Sigmoid colon (tissue), 7 donors: Measurements from ENCODE around the gene NME2. TPM values are rescaled to one million over a fixed set of nuclear protein-coding genes. Genes with fewer than 3 reads are reported as not detected.
"Not testable (repeated sequence)": the region's sequence is repeated elsewhere in the genome, so short reads cannot be mapped to it uniquely, and the experiment has no call there.

Experiments used
- DNase-seq: peaks from one replicate; pipeline ENCODE4 v3.0.0-alpha.2; 2019
- H3K27ac ChIP-seq, 4 donors: fragments of 200-600 bp; sonication (generic); one replicate each; pipeline ENCODE4 v1.5.1; 2016 to 2019; ENCODE audit warnings: mild to moderate bottlenecking in 1 of 4
- H3K27me3 ChIP-seq, 3 donors: fragments of 200-600 bp; sonication (generic); one replicate each; pipeline ENCODE4 v1.5.1; 2019; ENCODE audit warnings: mild to moderate bottlenecking in 1 of 3
- H3K36me3 ChIP-seq, 4 donors: fragments of 200-600 bp; sonication (generic); one replicate each; pipeline ENCODE4 v1.5.1; 2016 to 2019
- H3K4me1 ChIP-seq, 4 donors: fragments of 200-600 bp; sonication (generic); one replicate each; pipeline ENCODE4 v1.5.1; 2017 to 2019
- H3K4me3 ChIP-seq, 4 donors: fragments of 200-600 bp; sonication (generic); one replicate each; pipeline ENCODE4 v1.5.1; 2017 to 2019; ENCODE audit warnings: mild to moderate bottlenecking in 2 of 4, moderate library complexity in 1 of 4
- H3K9me3 ChIP-seq, 4 donors: fragments of 200-600 bp in 3 of 4; sonication (generic) in 3 of 4; one replicate each; pipeline versions ENCODE4 v1.5.1 to v1.6.1; 2013 to 2019
- EP300 ChIP-seq, 4 donors: sonication (generic); formaldehyde crosslinking; IDR thresholded peaks; one replicate each; pipeline ENCODE4 v1.6.1; 2017; ENCODE audit warnings: antibody characterized with exemption in 4 of 4
- POLR2A ChIP-seq, 2 donors: fragments of 450-650 bp; IDR thresholded peaks; one replicate each; pipeline ENCODE4 v1.6.1; 2016; ENCODE audit warnings: antibody characterized with exemption in 2 of 2, mild to moderate bottlenecking in 2 of 2, moderate library complexity in 2 of 2
- POLR2AphosphoS5 ChIP-seq, 4 donors: sonication (generic); formaldehyde crosslinking; IDR thresholded peaks; one replicate each; pipeline ENCODE4 v1.6.1; 2017; ENCODE audit warnings: antibody characterized with exemption in 4 of 4
- WGBS, 2 donors: extraction: QIAGEN DNeasy Blood & Tissue Kit; methylation state at CpG; one replicate each; pipeline ENCODE4 v1.1.7; 2013; 5-methylcytosine and 5-hydroxymethylcytosine counted together
- intact Hi-C: fragments of 100-400 bp; cut with DNase I; formaldehyde crosslinking; loops from one replicate; pipeline ENCODE4 v1.15.1; 2023
- polyA plus RNA-seq, 3 donors: library from polyadenylated mRNA; stranded (reverse); fragments of 200-250 nt; gene quantifications; one replicate each; pipeline ENCODE4 v1.2.3, GENCODE V29; 2013
- total RNA-seq, 4 donors: library from RNA; depleted of rRNA; stranded (reverse); fragments of >200 nt; gene quantifications; one replicate each; pipeline ENCODE4 v1.1.0, GENCODE V29; 2016
- TF ChIP-seq, protein P1 (sequence below), 4 experiments: fragments of 450-650 bp in 3 of 4; fragments of 200-600 bp in 1 of 4; IDR thresholded peaks; one replicate each; pipeline ENCODE4 v1.5.1; 2016 to 2019; ENCODE audit warnings: antibody characterized with exemption in 4 of 4, mild to moderate bottlenecking in 3 of 4, moderate library complexity in 2 of 4
- donor health status: healthy with polysubstance abuse.
- donor health status: Bipolar disorder and iron deficiency.
- donor health status: healthy.

Gene NME2
- total and polyA plus RNA-seq, 7 donors: 443 to 957 (median 532) TPM

DNA sequence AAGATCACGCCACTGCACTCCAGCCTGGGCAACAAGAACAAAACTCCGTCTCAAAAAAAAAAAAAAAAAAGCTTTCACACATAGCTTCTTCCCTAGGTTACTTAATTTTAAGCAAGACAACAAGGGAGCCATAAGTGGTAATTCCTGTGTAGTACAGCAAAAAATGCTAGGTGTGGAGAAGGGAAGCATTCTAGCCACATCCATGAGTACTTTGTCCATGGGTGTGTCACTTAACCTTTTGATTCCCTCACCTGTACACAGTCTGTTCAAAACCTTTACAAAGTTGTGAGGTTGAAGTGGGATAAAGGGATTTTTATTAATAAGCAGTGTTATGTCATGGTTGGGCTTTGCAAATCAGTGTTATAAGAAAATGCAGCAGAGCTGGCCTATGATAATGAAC, 4.5 kb downstream of the NME2 start:
- peaks cover 0 to 11% (median 9%) of the 10 kb centered on the region in 4 donors for H3K4me1 ChIP-seq
- intact Hi-C loops: no loop called here
- no peak overlapping the region for H3K27ac ChIP-seq
- no peaks in the 10 kb centered on the region for H3K27me3 ChIP-seq
- H3K36me3 ChIP-seq: peaks cover 0 to 54% (median 11%) of the 10 kb centered on the region in 4 donors
- no peak overlapping the region for H3K4me3 ChIP-seq
- 56 to 90% methylated on average over 2 of the region's 2 CpGs for WGBS, 2 donors
- no peak for TF ChIP-seq POLR2AphosphoS5 (IDR thresholded peaks at IDR 0.05)
- TF ChIP-seq EP300 (IDR thresholded peaks at IDR 0.05): no peak
- no peak for TF ChIP-seq POLR2A (IDR thresholded peaks at IDR 0.05)
- TF ChIP-seq, protein P1, sequence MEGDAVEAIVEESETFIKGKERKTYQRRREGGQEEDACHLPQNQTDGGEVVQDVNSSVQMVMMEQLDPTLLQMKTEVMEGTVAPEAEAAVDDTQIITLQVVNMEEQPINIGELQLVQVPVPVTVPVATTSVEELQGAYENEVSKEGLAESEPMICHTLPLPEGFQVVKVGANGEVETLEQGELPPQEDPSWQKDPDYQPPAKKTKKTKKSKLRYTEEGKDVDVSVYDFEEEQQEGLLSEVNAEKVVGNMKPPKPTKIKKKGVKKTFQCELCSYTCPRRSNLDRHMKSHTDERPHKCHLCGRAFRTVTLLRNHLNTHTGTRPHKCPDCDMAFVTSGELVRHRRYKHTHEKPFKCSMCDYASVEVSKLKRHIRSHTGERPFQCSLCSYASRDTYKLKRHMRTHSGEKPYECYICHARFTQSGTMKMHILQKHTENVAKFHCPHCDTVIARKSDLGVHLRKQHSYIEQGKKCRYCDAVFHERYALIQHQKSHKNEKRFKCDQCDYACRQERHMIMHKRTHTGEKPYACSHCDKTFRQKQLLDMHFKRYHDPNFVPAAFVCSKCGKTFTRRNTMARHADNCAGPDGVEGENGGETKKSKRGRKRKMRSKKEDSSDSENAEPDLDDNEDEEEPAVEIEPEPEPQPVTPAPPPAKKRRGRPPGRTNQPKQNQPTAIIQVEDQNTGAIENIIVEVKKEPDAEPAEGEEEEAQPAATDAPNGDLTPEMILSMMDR (IDR thresholded peaks at IDR 0.05): no peak
- H3K9me3 ChIP-seq: no peaks in the 10 kb centered on the region
- DNase-seq: no peak

DNA sequence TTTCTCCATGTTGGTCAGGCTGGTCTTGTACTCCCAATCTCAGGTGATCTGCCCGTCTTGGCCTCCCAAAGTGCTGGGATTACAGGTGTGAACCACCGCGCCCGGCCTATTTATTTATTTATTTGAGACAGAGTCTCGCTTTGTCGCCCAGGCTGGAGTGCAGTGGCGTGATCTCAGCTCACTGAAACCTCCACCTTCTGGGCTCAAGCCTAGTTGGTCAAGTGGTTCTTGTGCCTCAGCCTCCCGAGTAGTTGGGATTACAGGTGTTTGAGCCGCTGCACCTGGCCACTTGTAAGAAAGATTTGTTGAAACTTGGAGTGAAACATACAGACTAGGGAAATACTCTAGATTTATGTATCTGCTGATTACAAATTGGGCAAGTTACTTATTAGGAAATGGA, 5.8 kb downstream of the NME2 start:
- DNase-seq, H3K9me3 ChIP-seq, H3K4me3 ChIP-seq, intact Hi-C loops, H3K27me3 ChIP-seq, H3K27ac ChIP-seq, H3K4me1 ChIP-seq: not testable (repeated sequence)
- peaks cover 0 to 54% (median 11%) of the 10 kb centered on the region in 4 donors for H3K36me3 ChIP-seq
- 86 to 94% methylated on average over 9 of the region's 9 CpGs for WGBS, 2 donors

DNA sequence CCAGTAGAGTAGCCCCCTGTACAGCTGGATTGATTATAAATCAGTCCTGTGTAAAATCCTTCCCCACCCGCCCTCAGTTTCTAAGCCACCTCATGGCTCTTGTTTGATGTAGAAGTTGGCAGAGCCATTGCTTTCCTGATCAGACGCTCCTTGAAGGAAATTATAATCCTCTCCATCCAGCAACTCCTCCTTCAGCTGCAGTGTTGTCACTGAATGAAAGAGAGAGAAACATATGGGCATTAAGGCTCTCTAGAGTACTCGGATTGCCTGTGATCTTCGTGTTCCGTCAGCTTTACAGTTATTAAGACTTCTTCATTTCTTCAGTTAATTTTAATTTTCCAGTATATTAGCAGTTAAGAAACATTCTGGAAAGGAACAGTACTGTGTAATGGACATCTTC, 14.3 kb downstream of the NME2 start:
- Histone ChIP-seq H3K4me1 (peaks cover 0 to 9% (median 0%) of the 10 kb centered on the region in 4 donors), H3K27ac (no peak overlapping the region), H3K4me3 (no peak overlapping the region), H3K36me3 (peaks cover 4 to 53% (median 7%) of the 10 kb centered on the region in 4 donors), H3K27me3 (no peaks in the 10 kb centered on the region), H3K9me3 (no peaks in the 10 kb centered on the region)
- 86 to 91% methylated on average over 5 of the region's 5 CpGs for WGBS, 2 donors
- intact Hi-C loops: no loop called here
- TF ChIP-seq, protein P1 (IDR thresholded peaks at IDR 0.05): no peak
- TF ChIP-seq POLR2AphosphoS5 (IDR thresholded peaks at IDR 0.05) (no peak), EP300 (IDR thresholded peaks at IDR 0.05) (no peak), POLR2A (IDR thresholded peaks at IDR 0.05) (no peak)
- DNase-seq: no peak

DNA sequence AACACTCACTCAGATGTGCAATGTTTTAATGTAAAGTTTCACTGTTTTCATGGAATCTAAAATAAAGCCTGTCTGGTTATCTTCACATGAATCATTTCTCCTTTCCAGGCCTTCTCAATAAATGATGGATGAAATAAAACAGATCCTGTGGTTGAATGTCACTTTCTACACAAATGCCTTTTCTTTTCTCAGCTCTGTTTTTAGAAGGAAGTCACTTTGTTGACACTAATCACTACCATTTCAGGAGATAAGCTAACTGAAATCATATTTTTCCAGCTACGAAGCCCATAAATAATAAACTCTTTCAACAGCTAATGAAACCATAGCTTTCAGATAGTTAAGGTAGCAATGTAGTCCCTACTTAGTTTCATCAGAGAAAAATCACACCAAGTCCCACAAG, 17.9 kb downstream of the NME2 start:
- H3K27ac ChIP-seq: no peak overlapping the region
- H3K4me1 ChIP-seq: peaks cover 0 to 9% (median 3%) of the 10 kb centered on the region in 4 donors
- H3K27me3 ChIP-seq: no peaks in the 10 kb centered on the region
- no peaks in the 10 kb centered on the region for H3K9me3 ChIP-seq
- peaks cover 4 to 53% (median 10%) of the 10 kb centered on the region in 4 donors for H3K36me3 ChIP-seq
- intact Hi-C loops: no loop called here
- WGBS, 2 donors: 72 to 80% methylated on average over 1 of the region's 1 CpG
- TF ChIP-seq POLR2AphosphoS5 (IDR thresholded peaks at IDR 0.05) (no peak), EP300 (IDR thresholded peaks at IDR 0.05) (no peak), POLR2A (IDR thresholded peaks at IDR 0.05) (no peak)
- TF ChIP-seq, protein P1 (IDR thresholded peaks at IDR 0.05): no peak
- no peak overlapping the region for H3K4me3 ChIP-seq
- no peak for DNase-seq

DNA sequence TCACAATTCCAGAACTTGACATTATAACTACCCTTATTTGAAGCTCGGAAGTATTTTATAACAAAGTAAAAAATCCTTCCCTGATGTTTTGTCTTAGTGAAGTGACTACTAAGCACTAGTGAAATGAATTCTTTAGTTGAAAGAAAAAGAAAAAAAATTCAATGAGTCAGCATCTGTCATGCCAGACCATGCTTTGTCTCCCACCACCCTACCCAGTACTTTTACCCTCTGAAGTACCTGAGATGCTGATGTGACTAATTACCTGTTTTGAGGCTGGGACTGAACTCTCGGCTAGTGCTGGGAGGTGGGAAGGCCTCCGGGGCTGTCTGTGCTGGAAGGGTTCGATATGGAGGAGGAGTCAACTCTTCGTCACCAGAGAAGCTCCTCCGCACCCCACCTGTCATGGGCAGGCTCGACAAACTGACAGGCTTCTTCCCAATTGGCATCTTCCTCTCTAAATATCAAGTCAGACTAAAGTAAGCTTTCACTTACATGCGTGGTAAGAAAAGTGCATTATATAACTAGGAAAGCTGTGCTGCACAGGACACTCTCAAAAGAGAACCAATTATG, 19.6 kb downstream of the NME2 start:
- H3K9me3 ChIP-seq: no peaks in the 10 kb centered on the region
- DNase-seq: no peak
- peaks cover 0 to 9% (median 3%) of the 10 kb centered on the region in 4 donors for H3K4me1 ChIP-seq
- TF ChIP-seq EP300 (IDR thresholded peaks at IDR 0.05) (no peak), POLR2AphosphoS5 (IDR thresholded peaks at IDR 0.05) (no peak), POLR2A (IDR thresholded peaks at IDR 0.05) (no peak)
- TF ChIP-seq, protein P1 (IDR thresholded peaks at IDR 0.05): no peak
- H3K4me3 ChIP-seq: no peak overlapping the region
- H3K27ac ChIP-seq: no peak overlapping the region
- peaks cover 6 to 57% (median 13%) of the 10 kb centered on the region in 4 donors for H3K36me3 ChIP-seq
- 94 to 95% methylated on average over 8 of the region's 8 CpGs for WGBS, 2 donors
- no peaks in the 10 kb centered on the region for H3K27me3 ChIP-seq
- intact Hi-C loops: no loop called here
